Measurements from ENCODE around the gene INTS13. TPM values are rescaled to one million over a fixed set of nuclear protein-coding genes. Genes with fewer than 3 reads are reported as not detected.

INTS13 gene
- total and polyA plus RNA-seq, 2 donors (not counting 1 experiment from before 2014, with no cell fraction given), result 9.2 to 16.2 TPM

DNA sequence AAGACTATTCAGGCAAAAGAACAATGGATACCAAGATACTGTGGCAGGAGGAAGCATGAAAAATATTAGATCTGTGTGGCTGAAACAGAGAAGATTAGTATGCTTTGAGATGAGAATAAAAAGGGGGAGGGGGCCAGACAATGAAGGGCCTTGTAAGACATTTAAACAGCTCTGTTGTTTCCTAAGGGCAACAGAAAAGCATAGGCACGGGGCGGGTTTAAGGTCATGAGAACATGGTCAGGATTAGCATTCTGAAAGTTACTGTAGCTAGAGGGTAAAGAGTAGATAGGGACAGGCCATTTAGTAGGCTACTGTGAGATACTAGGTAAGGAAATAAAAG lies 18.6 kb downstream of the INTS13 start:
- H3K27ac ChIP-seq (ENCODE audit: low read length in 2 of 2), result no peak overlapping the region
- intact Hi-C loops (cut with micrococcal nuclease), result no loop called here
- ChIA-PET POLR2A (no interaction called here), CTCF (no interaction called here)
- H3K79me2 ChIP-seq (ENCODE audit: control insufficient read depth, insufficient read depth, low read length), result no peaks in the 10 kb centered on the region
- Mint-ChIP-seq H3K27me3 (no peaks in the 10 kb centered on the region), H3K9me3 (ENCODE audit: insufficient read depth) (no peaks in the 10 kb centered on the region), H3K4me3 (no peak overlapping the region), H3K27ac (no peak overlapping the region), H3K4me1 (no peaks in the 10 kb centered on the region)
- H3K27me3 ChIP-seq (replicated peaks in 1 of 4; ENCODE audit: control extremely low read depth in 1 of 4, control insufficient read depth in 3 of 4, insufficient read depth in 4 of 4, low read length in 3 of 4), result no peaks in the 10 kb centered on the region
- no peak overlapping the region for H3K9ac ChIP-seq (ENCODE audit: low read length)
- ATAC-seq (ENCODE audit: low read depth) (no peak), DNase-seq (no peak)
- H3K4me2 ChIP-seq (replicated peaks; ENCODE audit: low read depth, low read length, poor library complexity, severe bottlenecking), result no peak overlapping the region
- WGBS (ENCODE audit: insufficient coverage), result 100% methylated on average over 2 of the region's 2 CpGs
- H3K4me1 ChIP-seq (ENCODE audit: control insufficient read depth in 2 of 2, insufficient read depth in 2 of 2, low read length in 2 of 2), result no peaks in the 10 kb centered on the region
- no peaks in the 10 kb centered on the region for H4K20me1 ChIP-seq (ENCODE audit: control insufficient read depth, insufficient read depth, low read length, poor library complexity, severe bottlenecking)
- H3K4me3 ChIP-seq (ENCODE audit: control extremely low read depth in 1 of 5, extremely low read depth in 1 of 5, insufficient read depth in 1 of 5, low read depth in 2 of 5, low read length in 4 of 5), result no peak overlapping the region
- peaks cover 15 to 42% of the 10 kb centered on the region in 2 experiments for H3K36me3 ChIP-seq (replicated peaks in 1 of 2; ENCODE audit: control extremely low read depth in 1 of 2, control insufficient read depth in 1 of 2, extremely low read depth in 1 of 2, insufficient read depth in 2 of 2, low read length in 1 of 2)
- H3K9me3 ChIP-seq (ENCODE audit: control extremely low read depth in 1 of 3, control insufficient read depth in 2 of 3, insufficient read depth in 1 of 3, low read length in 2 of 3), result no peaks in the 10 kb centered on the region
- TF ChIP-seq EZH2 (IDR thresholded peaks at IDR 0.05; ENCODE audit: borderline replicate concordance, insufficient read depth, low read depth, low read length, poor library complexity, severe bottlenecking), result no peak
- TF ChIP-seq, protein P1, sequence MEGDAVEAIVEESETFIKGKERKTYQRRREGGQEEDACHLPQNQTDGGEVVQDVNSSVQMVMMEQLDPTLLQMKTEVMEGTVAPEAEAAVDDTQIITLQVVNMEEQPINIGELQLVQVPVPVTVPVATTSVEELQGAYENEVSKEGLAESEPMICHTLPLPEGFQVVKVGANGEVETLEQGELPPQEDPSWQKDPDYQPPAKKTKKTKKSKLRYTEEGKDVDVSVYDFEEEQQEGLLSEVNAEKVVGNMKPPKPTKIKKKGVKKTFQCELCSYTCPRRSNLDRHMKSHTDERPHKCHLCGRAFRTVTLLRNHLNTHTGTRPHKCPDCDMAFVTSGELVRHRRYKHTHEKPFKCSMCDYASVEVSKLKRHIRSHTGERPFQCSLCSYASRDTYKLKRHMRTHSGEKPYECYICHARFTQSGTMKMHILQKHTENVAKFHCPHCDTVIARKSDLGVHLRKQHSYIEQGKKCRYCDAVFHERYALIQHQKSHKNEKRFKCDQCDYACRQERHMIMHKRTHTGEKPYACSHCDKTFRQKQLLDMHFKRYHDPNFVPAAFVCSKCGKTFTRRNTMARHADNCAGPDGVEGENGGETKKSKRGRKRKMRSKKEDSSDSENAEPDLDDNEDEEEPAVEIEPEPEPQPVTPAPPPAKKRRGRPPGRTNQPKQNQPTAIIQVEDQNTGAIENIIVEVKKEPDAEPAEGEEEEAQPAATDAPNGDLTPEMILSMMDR (IDR thresholded peaks at IDR 0.05), result no peak
- H2AFZ ChIP-seq (ENCODE audit: insufficient read depth, low read depth, low read length, poor library complexity, severe bottlenecking), result no peak overlapping the region

DNA sequence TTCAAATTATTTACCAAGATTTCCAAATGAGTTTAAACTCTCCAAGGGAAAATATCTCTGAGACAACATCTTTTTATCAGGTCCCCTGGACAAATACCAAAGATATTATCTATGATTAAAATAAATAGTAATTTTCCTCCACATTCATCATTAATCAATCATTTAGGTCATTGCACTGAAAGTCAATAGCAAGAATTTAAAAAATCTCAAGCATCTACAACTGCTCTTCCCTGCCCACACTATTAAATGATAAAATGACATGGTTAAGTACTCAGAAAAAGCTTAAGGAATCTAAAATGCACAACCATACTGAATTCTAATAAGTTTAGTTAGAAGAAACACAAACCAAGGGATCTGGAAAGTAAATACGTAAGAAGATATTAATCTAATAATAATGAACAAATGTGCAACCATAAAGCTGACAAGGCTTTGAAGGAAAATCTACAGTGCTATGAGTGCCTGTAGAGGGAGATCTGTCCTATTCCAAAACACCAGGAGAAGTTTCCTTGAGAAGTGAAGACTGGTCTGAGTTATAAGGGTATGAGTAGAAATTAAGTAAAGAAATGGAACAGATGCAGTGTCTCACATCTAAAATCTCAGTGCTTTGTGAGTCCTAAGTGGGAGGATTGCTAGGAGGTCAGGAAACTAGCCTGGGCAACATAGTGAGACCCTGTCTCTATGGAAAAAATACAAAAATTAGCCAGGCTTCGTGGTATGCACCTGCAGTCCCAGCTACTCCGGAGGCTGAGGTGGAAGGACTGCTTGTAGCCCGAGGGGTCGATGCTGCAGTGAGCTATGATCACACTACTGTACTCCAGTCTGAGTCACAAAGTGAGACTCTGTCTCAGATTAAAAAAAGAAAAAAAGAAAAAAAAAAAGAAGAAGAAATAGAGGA lies 19.2 kb downstream of the INTS13 start:
- H3K4me3 ChIP-seq (ENCODE audit: control extremely low read depth in 1 of 5, extremely low read depth in 1 of 5, insufficient read depth in 1 of 5, low read depth in 2 of 5, low read length in 4 of 5), result no peak overlapping the region
- Mint-ChIP-seq H3K4me1 (no peaks in the 10 kb centered on the region), H3K4me3 (no peak overlapping the region), H3K27me3 (no peaks in the 10 kb centered on the region), H3K27ac (no peak overlapping the region), H3K9me3 (ENCODE audit: insufficient read depth) (no peaks in the 10 kb centered on the region)
- no peaks in the 10 kb centered on the region for H3K9me3 ChIP-seq (ENCODE audit: control extremely low read depth in 1 of 3, control insufficient read depth in 2 of 3, insufficient read depth in 1 of 3, low read length in 2 of 3)
- H3K36me3 ChIP-seq (replicated peaks in 1 of 2; ENCODE audit: control extremely low read depth in 1 of 2, control insufficient read depth in 1 of 2, extremely low read depth in 1 of 2, insufficient read depth in 2 of 2, low read length in 1 of 2), result peaks cover 15 to 37% of the 10 kb centered on the region in 2 experiments
- no peak for TF ChIP-seq EZH2 (IDR thresholded peaks at IDR 0.05; ENCODE audit: borderline replicate concordance, insufficient read depth, low read depth, low read length, poor library complexity, severe bottlenecking)
- TF ChIP-seq, protein P1 (IDR thresholded peaks at IDR 0.05), result no peak
- H2AFZ ChIP-seq (ENCODE audit: insufficient read depth, low read depth, low read length, poor library complexity, severe bottlenecking), result no peak overlapping the region
- no peak overlapping the region for H3K9ac ChIP-seq (ENCODE audit: low read length)
- no peaks in the 10 kb centered on the region for H4K20me1 ChIP-seq (ENCODE audit: control insufficient read depth, insufficient read depth, low read length, poor library complexity, severe bottlenecking)
- no peak overlapping the region for H3K4me2 ChIP-seq (replicated peaks; ENCODE audit: low read depth, low read length, poor library complexity, severe bottlenecking)
- ChIA-PET POLR2A (no interaction called here), CTCF (interaction anchor here (1.3 kb wide), 1 partner anchor 33 kb away, joined by 3 read pairs; no protein-coding TSS in a partner anchor)
- H3K79me2 ChIP-seq (ENCODE audit: control insufficient read depth, insufficient read depth, low read length), result no peaks in the 10 kb centered on the region
- H3K4me1 ChIP-seq (ENCODE audit: control insufficient read depth in 2 of 2, insufficient read depth in 2 of 2, low read length in 2 of 2), result no peaks in the 10 kb centered on the region
- no peak overlapping the region for H3K27ac ChIP-seq (ENCODE audit: low read length in 2 of 2)
- H3K27me3 ChIP-seq (replicated peaks in 1 of 4; ENCODE audit: control extremely low read depth in 1 of 4, control insufficient read depth in 3 of 4, insufficient read depth in 4 of 4, low read length in 3 of 4), result no peaks in the 10 kb centered on the region
- ATAC-seq (ENCODE audit: low read depth), result no peak
- DNase-seq, result no peak
- intact Hi-C loops (cut with micrococcal nuclease), result no loop called here
- 98% methylated on average over 4 of the region's 5 CpGs for WGBS (ENCODE audit: insufficient coverage)

Measured in B cell (primary cell).